Measurements from ENCODE around the gene TET1.
"Not testable (repeated sequence)": the region's sequence is repeated elsewhere in the genome, so short reads cannot be mapped to it uniquely, and the experiment has no call there.

The TET1 gene

DNA sequence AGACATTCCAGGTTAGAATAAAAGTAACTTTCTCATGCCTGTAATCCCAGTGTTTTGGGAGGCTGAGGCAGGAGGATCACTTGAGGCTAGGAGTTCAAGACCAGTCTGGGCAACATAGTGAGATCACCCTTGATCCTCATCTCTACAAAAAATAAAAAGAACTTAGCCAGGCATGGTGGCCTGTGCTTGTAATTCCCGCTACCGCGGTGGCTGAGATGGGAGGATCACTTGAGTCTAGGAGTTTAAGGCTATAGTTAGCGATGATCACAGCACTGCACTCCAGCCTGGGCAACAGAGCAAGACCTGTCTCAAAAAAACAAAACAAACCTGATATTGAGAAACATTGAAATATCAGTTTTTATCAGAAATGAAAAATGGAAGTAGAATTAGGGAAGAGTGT, 4.6 kb downstream of the TET1 start:
- no peak for DNase-seq (ENCODE audit: low read depth in 3 of 3)

GRCh38 chr10:68565658-68566057, 5.5 kb downstream of the TET1 start:
- DNase-seq (ENCODE audit: low read depth in 3 of 3), result no peak

DNA sequence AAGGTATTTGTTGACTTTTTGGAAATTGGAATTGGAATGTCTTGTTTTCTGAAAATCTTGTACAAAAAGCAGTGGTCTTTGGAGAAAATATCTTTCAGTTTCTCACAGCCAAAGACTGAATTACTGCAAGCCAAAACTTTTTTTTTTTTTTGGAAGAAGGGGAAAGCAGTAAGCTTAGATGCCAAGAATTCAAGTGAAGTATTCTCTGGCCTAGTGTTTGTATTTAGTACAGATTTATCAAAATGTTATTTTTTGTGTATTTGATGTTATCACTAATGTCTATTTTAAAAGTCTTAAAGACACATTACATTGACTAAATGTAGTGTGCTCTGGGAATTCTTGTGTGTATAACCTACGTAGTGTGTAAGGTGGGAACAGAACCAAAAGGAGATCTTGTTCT, 6.2 kb downstream of the TET1 start:
- no peak for DNase-seq (ENCODE audit: low read depth in 3 of 3)

- no peak for DNase-seq (ENCODE audit: low read depth in 3 of 3)
Observed at GRCh38 chr10:68566955-68567354, 6.8 kb downstream of the TET1 start.

DNA sequence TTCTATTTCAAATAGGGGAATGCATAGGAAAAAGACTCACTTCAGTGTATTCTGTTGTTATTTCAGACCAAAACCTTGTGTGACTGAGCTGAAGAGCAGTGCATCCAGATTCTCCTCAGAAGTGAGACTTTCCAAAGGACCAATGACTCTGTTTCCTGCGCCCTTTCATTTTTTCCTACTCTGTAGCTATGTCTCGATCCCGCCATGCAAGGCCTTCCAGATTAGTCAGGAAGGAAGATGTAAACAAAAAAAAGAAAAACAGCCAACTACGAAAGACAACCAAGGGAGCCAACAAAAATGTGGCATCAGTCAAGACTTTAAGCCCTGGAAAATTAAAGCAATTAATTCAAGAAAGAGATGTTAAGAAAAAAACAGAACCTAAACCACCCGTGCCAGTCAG, 12.0 kb downstream of the TET1 start:
- DNase-seq (ENCODE audit: low read depth in 3 of 3), result no peak

DNA sequence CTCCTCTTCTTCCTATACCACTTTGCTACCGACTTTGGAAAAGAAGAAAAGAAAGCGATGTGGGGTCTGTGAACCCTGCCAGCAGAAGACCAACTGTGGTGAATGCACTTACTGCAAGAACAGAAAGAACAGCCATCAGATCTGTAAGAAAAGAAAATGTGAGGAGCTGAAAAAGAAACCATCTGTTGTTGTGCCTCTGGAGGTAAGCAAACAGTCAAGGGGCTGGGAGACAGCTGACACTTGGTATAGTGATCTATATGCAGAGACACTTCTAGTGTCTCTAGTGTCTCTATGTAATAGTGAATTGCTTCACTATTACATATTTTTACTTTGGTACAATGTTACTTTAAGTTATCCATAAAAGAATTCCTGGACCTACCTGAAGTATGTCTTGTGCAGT, 13.9 kb downstream of the TET1 start:
- no peak for DNase-seq (ENCODE audit: low read depth in 3 of 3)

DNA sequence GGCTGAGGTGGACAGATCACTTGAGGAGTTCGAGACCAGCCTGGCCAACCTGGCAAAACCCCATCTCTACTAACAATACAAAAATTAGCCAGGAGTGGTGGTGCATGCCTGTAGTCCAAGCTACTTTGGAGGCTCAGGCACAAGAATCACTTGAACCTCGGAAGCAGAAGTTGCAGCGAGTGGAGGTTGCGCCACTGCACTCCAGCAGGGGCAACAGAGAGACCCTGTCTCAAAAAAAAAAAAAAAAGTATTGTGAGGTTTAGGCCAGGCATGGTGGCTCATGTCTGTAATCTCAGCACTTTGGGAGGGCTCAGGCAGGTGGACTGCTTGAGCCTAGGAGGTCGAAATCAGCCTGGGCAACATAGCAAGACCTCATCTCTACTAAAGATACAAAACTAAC, 16.0 kb downstream of the TET1 start:
- DNase-seq (ENCODE audit: low read depth in 3 of 3), result no peak

DNA sequence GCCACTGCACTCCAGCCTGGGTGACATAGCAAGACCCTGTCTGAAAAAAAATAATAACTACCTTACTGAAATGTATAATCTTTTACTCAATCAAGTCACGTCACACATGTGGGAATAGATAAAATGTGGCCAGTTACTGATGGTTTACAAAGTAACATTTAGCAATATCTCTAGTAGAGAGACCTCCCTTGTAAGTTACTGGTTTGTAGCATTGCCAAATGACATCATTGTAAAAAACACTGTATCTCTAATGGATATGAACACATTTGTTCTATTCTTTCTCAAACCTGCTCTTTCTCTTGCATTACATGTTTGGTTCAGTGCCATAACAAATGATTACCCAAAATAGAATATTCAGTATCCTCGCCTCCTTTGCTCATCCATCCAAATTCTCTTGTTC, 18.8 kb downstream of the TET1 start:
- no peak for DNase-seq (ENCODE audit: low read depth in 3 of 3)

DNA sequence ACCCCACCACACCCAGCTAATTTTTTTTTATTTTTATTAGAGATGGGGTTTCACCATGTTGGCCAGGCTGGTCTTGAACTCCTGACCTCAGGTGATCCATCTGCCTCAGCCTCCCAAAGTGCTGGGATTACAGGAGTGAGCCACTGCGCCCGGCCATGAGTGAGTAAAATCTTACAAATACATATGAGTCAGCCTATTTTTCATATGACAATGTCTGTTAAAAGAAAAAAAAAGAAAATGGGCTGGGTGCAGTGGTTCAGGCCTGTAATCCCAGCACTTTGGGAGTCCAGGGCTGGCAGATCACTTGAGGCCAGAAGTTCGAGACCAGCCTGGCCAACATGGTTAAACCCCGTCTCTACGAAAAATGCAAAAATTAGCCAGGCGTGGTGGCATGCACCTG, 24.1 kb downstream of the TET1 start:
- not testable (repeated sequence) for DNase-seq (ENCODE audit: low read depth in 3 of 3)

- DNase-seq (ENCODE audit: low read depth in 3 of 3), result no peak
Observed at GRCh38 chr10:68586606-68587305, 26.6 kb downstream of the TET1 start.

GRCh38 chr10:68594405-68594804, 34.3 kb downstream of the TET1 start:
- DNase-seq (ENCODE audit: low read depth in 3 of 3), result no peak

- no peak for DNase-seq (ENCODE audit: low read depth in 3 of 3)
Observed at GRCh38 chr10:68595513-68595912, 35.4 kb downstream of the TET1 start.

GRCh38 chr10:68597407-68597806, 37.3 kb downstream of the TET1 start:
- DNase-seq (ENCODE audit: low read depth in 3 of 3), result no peak

GRCh38 chr10:68598978-68599770, 39.0 kb downstream of the TET1 start:
- no peak for DNase-seq (ENCODE audit: low read depth in 3 of 3)

- DNase-seq (ENCODE audit: low read depth in 3 of 3), result no peak
Observed at GRCh38 chr10:68599771-68600040, 39.6 kb downstream of the TET1 start.

GRCh38 chr10:68600041-68600778, 40.1 kb downstream of the TET1 start:
- peak; percentile 11 to 41 (median 19) for DNase-seq (ENCODE audit: low read depth in 3 of 3)

DNA sequence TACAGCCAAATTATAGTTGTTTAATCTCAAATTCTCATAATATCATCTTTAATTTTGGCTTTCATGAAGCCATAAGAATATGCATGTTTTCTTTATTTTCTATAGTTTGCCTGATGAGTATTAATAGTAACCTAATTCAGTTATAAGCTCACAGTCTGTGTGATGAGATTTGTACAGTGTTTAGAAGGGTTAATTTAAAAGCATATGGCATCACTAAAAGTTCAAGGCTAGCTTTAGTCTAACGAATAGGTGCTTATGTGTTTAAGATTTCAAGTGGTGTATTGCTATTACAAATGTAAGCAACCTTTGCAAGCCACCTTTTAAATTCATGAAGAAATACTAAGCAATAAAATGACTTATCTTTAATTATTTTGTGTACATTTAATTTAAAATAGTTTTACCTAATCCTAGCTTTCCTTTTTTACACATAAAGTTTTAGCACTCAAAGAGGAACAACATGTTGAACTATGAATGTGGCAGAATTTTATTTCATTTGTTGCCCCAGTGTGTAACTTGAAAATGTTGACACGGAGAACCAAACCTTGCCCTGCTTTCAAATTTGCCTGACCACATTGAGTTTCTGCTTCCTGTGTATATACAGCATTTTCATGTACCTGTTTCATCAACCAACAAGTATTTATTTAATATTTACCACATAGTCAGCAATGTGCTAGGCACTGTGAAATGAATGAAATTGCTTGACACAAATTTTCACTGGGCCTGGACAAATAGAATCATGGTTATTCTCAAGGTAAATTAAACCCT, 41.5 kb downstream of the TET1 start:
- DNase-seq (ENCODE audit: low read depth in 3 of 3), result no peak

DNA sequence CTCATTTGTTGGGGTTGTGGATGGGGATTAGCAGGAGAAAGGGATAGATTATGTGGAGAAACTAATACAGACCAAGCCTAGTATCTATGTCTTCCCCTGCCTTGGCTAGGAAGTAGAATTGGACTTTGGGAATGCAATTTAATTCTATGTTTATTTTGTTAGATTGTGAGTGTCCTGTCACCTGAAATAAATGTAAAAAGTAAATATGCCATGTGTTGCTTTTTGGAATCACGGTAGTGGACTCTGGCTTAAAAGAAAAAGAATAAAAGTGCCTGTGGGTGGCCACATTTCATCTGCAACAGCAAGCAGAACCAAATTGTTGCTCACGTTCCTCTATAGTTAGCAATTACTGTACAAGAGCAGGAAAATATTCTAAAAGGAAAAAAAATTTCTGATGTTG, 42.3 kb downstream of the TET1 start:
- DNase-seq (ENCODE audit: low read depth in 3 of 3), result no peak

DNA sequence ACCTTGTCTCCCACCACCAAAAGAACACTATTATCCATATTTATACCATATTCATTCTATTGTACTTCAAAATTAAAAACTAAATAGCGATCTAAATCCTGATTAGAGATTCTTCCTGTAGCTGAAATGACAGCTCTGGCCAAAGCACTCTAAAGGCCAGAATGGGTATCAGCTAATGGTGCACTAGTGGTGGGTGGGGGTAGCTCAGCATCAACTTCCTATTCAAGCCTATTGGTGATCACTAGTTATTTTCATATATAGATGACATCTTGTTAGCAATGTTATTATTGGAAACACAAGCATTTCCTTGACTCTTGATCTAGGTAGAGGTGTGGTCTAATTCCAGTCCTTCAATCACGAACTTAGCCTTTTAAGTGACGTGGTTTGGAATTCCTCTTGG, 43.6 kb downstream of the TET1 start:
- no peak for DNase-seq (ENCODE audit: low read depth in 3 of 3)

GRCh38 chr10:68604441-68604840, 44.3 kb downstream of the TET1 start:
- DNase-seq (ENCODE audit: low read depth in 3 of 3), result no peak

GRCh38 chr10:68606918-68607317, 46.8 kb downstream of the TET1 start:
- DNase-seq (ENCODE audit: low read depth in 3 of 3), result no peak

- not testable (repeated sequence) for DNase-seq (ENCODE audit: low read depth in 3 of 3)
Observed at GRCh38 chr10:68610023-68610422, 49.9 kb downstream of the TET1 start.
